Stimulated activated CD4-positive, alpha-beta T cell treated with anti-CD3 and anti-CD28 coated beads, Interleukin-1b, Interleukin-23, amount 100 ng/mL, for 4 hours (primary cell): ENCODE results near the gene SMIM38.

Experiments
- DNase-seq, 2 donors: peaks; one replicate each; pipeline ENCODE4 v3.0.0-alpha.2; 2020; ENCODE audit warnings: low read depth in 2 of 2

SMIM38 gene

GRCh38 chr11:69203381-69203780 is 47.6 kb downstream of the SMIM38 start:
- DNase-seq: no peak

GRCh38 chr11:69203901-69204245 is 48.1 kb downstream of the SMIM38 start:
- DNase-seq: no peak

GRCh38 chr11:69204246-69204940 is 48.7 kb downstream of the SMIM38 start:
- no peak for DNase-seq

GRCh38 chr11:69204941-69205742 is 49.4 kb downstream of the SMIM38 start:
- DNase-seq: no peak
